NCI-H345 treated with DMSO at 0.1 percent for 48 hours (cell line): ENCODE data around the gene RAD52.

Experiments used
- DNase-seq: peaks from one replicate; lab custom pipeline; 2025; ENCODE audit not compliant: unreplicated experiment; lab: John Stamatoyannopoulos, UW

The RAD52 gene

GRCh38 chr12:949453-950191 is at the start of gene RAD52:
RAD52 (minus strand) TSS chr12:949694; CDS start chr12:933058, 16,636 bp downstream.
- DNase-seq = peak; percentile 97

GRCh38 chr12:998020-998874 is 48.8 kb upstream of the RAD52 start:
- DNase-seq = no peak

DNA sequence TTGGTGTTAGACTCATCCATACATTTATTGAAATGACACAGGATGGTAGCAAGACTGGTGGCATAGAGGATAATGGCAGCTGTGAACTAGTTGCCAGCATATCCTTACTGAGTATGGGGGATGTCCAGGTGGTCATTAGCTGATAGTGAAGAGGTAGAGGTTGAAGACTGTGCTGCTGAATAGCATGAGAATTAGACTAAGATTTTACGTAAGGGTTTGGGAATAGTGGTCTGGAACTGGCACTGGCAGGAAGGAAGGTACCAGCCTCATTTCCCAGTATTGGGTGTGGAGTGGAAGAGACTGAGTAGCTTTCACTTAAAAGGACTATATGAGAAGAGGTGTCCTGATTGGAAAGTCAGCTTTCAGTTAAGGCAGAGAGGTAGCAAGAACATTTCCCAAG is 48.0 kb upstream of the RAD52 start:
- no peak for DNase-seq

GRCh38 chr12:996881-997280 is 47.4 kb upstream of the RAD52 start:
- no peak for DNase-seq

GRCh38 chr12:992647-993046 is 43.2 kb upstream of the RAD52 start:
- no peak for DNase-seq

- peak; percentile 54 for DNase-seq
Measured at GRCh38 chr12:991350-992333, 42.1 kb upstream of the RAD52 start.

DNA sequence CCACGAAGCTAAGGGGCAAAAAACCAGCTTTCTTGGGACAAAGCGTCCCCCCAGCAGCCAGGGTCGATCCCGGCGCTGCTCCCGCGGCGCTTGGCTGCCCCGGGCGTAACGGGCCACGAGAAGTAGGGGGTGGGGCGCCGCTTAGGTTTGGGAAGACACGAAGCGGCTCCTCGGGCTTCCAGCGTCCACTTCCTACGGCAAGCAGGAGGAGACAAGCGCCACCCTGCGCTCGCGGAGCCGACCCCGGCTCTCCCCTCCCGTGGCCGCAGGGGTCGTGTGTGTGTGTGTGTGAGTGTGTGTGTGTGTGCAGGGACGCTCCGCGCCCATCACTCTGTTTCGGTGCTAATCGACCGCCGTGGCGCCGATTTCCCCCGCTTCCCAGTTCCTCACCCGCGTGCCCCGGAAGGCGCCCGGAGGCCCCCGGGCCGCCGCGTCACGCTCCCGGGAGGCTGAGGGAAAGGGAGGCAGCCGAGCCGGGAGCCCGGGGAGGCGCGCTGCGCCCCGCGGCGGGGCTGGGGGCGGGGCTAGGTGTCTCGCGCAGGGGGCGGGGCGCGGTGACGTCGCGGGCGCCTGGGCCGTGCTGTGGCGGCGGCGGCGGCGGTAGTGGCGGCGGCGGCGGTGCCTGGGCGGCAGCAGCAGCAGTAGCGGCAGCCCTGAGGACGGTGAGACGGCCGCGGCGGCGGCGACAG is 41.3 kb upstream of the RAD52 start, which contains the start of gene ERC1:
Gene ERC1 (plus strand): TSS at position 563 of the 689 bp plus-strand sequence. CDS start 36,681 bp downstream, outside the sequence.
- peak; percentile 77 for DNase-seq

DNA sequence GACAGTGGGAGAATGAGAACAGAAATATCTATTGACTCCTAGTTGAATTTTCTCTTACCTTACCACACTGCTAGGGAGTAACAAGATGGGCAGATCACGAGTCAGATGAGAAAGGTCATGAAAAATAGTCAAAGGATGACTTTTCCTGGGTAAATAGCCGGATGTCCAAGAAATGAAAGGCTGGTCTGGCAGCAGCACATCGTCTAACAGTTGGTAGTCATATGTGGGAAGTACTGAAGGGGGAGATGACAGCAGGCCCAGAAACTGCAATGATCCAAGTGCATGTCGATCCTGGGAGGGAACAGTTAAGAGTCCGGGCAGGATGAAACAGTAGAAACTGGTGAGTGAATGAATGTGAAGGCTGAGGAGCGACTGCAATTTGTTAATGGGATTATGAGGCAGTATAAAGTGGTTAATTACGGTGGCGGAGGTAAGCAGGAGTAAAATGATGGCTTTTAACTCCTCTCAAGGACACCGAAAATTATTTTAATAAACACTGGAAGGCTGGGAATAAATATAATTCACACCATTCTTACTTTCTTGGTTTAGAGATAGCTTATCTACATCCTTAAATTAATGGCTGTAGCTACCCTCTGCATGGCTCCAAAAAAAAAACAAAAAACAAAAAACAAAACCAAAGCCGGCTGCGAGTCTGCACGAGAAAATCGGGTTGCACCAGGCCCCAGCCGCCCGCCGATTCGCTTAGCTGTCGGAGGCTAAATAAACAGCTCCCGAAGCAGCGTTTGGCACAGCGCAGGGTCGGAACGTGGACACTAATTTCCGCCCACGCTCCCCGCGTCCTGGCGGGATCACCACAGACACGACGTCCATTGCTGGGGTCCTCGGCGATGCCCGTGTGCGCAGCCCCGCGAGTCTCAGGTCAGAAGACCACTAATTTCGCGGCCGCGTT is 40.5 kb upstream of the RAD52 start:
- DNase-seq = peak; percentile 41

- no peak for DNase-seq
Measured at GRCh38 chr12:989051-989450, 39.6 kb upstream of the RAD52 start.

DNA sequence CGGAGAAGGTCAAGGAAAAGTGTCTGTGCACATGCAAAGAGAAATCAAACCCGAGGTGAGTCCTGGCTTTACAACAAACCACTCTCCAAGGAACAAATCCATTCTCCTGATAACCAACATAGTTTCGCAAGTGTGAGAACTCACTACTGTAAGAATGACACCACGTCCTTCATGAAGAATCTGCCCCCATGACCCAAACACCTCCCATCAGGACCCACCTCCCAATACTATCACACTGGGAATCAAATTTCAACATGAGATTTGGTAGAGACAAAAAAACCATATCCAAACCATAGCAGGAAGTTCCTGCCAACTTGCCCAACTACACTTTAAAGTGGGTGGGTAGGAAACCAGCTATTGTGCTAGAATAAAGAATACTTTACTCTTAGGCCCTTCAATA is 39.2 kb upstream of the RAD52 start:
- no peak for DNase-seq

- DNase-seq = no peak
Measured at GRCh38 chr12:981961-982360, 32.5 kb upstream of the RAD52 start.

GRCh38 chr12:981176-981828 is 31.8 kb upstream of the RAD52 start:
- DNase-seq = no peak

- no peak for DNase-seq
Measured at GRCh38 chr12:979349-979748, 29.9 kb upstream of the RAD52 start.

DNA sequence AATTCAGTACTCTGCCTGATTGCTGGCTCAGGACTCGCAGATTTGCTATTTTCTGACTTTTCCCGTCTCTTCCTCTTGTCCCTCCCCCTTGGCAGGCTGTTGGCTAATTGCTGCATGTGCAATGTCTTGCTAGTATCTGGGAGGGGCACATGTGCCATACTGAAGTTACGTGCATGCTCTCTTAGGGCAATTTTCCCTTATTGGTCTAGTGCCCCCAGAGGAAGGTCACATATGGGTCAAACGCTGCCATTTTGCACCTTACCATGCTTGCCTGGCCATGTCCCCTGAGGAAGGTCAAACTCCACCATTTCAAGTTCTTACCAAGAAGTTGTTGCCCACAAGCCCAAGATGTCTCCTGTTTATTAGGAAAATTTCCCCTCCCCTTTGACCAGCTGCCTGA is 27.7 kb upstream of the RAD52 start:
- DNase-seq = no peak

- DNase-seq = no peak
Measured at GRCh38 chr12:976644-977043, 27.1 kb upstream of the RAD52 start.

- DNase-seq = no peak
Measured at GRCh38 chr12:974271-974862, 24.9 kb upstream of the RAD52 start.

DNA sequence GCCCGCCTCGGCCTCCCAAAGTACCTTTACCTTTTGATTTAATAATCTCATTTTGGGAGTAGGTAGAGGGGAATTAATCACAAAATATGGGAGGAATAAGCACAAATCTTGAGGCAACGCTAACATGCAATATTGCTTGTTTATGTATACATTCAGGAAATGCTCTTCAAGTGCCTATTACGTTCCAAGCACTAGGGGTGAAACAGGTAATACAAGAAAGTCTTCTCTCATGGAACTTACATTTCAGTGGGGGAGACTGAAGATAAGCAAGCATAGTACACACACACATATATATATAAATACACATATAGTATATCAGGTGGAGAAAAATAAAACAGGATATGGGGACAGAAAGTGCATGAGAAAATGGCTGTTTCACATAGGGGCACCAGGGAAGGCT is 22.5 kb upstream of the RAD52 start:
- no peak for DNase-seq

GRCh38 chr12:969821-970220 is 20.3 kb upstream of the RAD52 start:
- no peak for DNase-seq
